ENCODE results near the gene ALDH2.
"Not testable (repeated sequence)": the region's sequence is repeated elsewhere in the genome, so short reads cannot be mapped to it uniquely, and the experiment has no call there.

ALDH2 gene

DNA sequence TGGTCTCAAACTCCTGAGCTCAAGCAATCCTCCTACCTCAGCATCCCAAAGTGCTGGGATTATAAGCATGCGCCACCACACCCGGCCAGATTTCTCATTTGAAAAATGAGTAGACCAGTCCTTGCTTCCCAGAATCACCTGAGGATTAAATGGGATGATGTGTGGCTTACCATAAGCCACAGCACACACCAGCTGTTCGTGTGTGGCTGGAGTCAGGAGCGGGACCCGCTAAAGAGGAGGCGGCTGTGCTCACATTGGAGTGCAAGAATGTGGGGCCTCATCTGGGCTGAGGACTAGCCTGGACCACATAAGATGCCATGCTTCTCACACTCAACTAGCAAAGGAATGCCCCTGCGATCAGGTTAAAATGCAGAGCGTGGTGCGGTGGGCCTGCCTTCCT, 6.7 kb upstream of the ALDH2 start:
- DNase-seq = no peak

DNA sequence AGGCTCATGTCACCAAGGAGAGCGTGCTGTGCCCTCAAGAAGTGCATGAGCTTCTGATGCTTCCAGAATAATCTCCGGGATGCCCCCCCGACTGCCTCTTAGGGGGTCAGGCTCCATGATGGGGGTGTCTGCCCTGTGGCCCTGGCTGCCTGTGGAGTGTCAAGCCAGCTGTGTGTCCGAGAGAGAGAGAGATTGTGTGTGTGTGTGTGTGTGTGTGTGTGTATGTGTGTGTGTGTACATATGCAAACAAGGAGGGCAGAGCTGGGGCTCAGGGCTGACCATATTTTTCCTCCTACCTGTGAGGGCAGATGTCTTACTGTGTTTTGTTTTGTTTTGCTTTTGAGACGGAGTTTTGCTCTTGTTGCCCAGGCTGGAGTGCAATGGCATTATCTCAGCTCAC, 5.6 kb upstream of the ALDH2 start:
- no peak for DNase-seq

DNA sequence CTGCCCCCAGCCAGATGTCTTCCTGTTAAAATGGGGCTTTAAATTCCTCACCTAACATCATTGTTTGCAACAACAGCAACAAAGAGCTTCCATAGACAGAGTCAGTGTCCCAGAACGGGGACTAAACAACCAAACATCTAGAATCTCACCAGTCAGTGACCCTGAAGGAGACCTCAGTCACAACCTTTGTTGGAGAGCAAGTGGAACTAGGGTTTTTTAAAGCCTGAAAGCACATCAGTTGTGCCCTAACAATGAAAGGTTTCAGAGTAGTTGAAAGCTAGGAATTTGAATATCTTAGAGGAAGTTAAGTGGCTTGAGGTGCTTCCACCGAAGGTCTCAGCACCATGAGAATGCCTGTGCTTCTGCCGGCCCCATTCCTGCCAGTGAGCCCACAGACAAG, 5.0 kb upstream of the ALDH2 start:
- DNase-seq = no peak

DNA sequence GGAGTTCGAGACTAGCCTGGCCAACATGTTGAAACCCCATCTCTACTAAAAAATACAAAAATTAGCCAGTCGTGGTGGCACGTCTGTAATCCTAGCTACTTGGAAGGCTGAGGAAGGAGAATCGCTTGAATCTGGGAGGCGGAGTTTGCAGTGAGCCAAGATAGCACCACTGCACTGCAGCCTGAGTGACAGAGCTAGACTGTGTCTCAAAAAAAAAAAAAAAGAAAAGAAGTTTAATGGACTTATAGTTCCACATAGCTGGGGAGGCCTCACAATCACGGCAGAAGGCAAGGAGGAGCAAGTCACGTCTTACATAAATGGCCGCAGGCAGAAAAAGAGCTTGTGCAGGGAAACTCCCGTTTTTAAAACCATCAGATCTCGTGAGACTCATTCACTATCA, 3.2 kb upstream of the ALDH2 start:
- DNase-seq = not testable (repeated sequence)

DNA sequence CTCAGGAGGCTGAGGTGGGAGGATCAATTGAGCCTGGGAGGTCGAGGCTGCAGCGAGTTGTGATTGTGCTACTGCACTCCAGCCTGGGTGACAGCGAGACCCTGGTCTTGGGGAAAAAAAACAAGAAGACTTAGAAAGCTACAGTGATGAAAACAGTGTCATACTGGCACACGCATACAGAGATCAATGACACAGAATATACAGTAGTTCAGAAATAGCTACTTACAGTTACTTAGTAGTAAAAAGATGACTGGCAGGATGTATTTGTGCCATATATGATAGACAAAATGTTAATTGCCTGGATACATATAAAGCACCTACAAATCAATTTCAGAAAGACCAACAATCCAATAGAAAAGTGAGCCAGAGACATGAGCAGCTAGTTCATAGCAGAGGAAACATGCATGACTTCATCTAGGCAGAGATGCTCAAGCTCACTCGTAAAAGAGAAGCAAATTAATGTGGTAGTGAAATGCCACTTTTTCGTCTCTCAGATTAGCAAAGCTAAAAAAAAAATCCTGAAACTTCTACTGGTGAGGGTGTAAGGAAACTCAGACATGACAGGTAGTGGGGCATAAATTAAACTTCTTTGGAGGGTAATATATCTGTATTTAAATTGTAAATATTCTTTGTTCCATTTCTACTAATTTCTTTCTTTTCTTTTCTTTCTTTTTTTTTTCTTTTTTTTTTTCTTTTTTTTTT, 2.5 kb upstream of the ALDH2 start:
- DNase-seq = no peak

GRCh38 chr12:111767362-111768158, 827 bp downstream of the ALDH2 start:
- DNase-seq = no peak

GRCh38 chr12:111768159-111768895, 1.6 kb downstream of the ALDH2 start:
- no peak for DNase-seq

DNA sequence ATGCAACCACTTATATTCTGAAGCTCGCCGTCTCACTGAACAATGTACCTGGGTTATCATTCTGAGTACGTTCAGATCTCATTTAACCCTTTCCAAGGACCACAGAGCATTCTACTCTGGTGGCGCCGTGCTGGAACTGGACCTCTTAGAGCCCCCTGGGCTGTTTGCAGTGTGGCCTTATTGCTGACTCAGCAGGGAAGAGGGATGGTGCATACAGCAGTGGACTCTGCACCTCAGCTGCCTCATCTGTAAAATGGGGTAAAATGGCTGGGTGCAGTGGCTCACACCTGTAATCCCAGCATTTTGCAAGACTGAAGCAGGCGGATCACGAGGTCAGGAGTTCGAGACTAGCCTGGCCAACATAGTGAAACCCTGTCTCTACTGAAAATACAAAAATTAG, 2.9 kb downstream of the ALDH2 start:
- DNase-seq = no peak

DNA sequence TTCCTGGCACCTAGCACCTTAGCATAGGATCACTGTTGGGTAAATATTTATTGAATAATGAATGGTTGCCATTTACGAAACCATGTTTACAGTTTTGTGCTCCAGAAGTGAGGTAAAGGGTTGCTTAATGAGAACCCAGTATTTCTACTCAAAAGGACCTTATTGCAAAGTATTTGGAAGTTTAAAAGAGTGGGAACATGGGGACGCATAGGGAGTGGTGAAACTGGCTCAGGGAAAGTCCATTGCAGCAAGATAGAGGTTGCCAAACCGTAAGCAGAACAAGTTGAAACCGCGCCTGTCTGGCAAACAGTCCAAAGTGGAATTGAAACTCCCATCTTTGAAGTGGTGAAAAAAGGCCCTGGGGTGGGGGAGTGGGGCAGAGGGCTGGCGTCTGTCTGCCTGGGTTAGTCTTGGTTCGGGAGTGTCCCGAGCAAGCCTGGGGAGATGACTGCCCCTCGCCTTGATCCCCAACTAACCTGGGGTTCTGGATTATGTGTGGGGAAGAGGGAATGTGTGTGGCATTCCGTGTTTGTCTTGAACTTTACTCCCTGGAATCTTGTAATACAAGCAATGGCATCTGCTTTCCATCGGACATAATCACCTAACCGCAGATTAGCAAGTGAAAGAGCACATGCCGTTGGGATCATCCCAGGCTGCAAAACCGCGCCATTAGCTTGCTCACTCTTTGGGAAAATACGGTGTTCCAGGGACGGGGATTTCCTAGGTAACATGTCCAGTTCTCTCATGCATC, 7.2 kb downstream of the ALDH2 start:
- DNase-seq = no peak

DNA sequence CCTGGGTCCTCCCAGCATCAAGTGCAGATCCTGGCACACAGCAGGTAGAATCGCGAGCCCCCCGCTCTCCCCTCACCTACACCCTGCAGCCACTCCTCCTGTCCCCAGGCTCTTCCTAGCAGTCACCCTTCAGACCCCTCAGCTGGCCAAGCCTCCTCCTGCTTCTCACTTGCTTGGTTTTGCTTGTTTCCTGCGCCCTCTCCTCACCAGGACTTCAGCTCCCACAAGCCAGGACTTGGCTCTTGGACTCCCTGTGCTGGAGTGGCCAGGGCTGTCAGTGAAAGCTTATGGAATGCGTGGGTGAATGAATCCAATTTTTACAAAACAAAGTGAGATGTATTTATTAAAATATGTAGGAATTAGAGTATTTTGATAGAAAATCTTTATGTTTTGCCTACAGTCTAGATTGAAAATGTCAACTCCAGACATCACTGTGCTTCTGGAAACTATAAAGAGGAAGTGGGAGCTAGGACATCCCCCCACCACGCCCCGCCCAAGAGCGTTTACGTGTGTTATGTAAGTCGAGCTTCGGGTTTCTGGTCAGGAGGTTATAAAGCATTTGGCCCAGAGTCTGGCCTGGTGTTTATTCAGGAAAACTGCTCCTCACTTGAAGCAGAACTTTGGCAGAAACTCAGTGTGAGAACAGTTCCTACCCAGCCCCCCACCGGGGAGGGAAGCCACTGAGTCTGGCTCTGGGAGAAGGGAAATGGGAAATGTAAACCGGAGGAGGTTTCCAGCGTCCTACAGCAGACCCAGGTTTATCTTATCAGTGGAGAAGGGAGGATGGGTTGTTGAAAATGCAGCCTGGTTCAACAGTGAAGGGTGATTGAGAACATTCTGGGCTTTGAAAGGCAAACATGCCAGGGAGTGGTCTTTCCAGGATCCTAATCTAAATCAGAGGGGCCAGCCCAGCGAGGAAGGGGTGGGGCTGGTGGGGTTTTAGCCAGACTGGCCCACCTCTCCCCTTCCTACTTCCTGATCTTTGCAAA, 8.8 kb downstream of the ALDH2 start:
- DNase-seq = no peak

- no peak for DNase-seq
Measured at GRCh38 chr12:111776836-111777344, 10.2 kb downstream of the ALDH2 start.

- DNase-seq = no peak
Measured at GRCh38 chr12:111777345-111778045, 10.8 kb downstream of the ALDH2 start.

- no peak for DNase-seq
Measured at GRCh38 chr12:111780166-111780565, 13.4 kb downstream of the ALDH2 start.

DNA sequence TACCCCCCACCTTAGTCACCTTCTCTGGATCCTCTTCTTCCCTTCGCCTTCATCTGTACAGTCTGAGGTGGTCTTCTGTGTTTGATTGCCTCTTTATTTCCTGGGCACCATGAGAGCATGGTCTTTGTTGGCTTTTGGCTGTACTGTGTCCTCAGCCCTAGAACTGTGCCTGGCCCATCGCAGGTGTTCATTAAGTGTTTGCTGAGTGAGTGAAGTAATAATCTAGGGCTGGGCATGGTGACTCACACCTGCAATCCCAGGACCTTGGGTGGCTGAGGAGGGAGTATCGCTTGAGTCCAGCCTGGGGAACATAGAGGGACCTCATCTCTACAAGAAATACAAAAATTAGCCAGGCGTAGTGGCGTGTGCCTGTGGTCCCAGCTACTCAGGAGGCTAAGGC, 13.9 kb downstream of the ALDH2 start:
- no peak for DNase-seq

GRCh38 chr12:111781085-111781658, 14.4 kb downstream of the ALDH2 start:
- DNase-seq = no peak

- DNase-seq = no peak
Measured at GRCh38 chr12:111783046-111783445, 16.3 kb downstream of the ALDH2 start.

- no peak for DNase-seq
Measured at GRCh38 chr12:111784953-111785352, 18.2 kb downstream of the ALDH2 start.

GRCh38 chr12:111785651-111786050, 18.9 kb downstream of the ALDH2 start:
- DNase-seq = no peak

DNA sequence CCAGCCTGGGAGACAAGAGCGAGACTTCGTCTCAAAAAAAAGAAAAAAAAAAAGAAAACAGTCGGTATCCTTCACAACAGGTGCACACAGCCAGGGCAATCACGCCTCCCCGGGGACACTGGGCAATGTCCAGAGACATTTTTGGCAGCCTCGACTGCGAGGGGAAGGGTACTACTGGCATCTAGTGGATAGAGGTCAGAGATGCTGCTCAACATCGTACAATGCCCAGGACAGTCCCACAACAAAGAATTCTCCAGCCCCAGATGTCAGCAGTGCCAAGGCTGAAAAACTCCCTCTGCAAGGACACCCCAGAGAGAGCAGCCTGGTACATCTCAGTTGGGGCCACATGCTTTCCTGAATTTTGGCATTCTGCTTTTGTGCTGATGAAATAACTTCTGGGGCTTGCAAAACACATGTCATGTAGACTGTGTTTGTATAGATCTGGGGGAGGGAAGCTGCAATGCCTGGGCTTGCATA, 21.5 kb downstream of the ALDH2 start:
- DNase-seq = no peak

DNA sequence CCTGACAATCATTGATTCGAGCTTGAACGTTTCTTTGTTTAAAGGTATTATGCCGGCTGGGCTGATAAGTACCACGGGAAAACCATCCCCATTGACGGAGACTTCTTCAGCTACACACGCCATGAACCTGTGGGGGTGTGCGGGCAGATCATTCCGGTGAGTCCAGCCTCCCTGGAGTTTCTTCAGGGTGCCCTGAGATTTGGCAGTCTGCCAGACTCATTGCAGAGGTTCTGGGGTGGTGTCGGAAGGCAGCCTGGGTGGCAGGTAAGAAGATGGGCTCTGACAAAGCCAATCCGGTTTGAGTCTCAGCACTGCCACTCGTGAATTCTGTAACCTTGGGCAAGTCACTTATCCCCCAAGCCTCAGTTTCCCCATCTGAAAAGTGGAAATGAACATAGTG, 23.0 kb downstream of the ALDH2 start:
- DNase-seq = no peak
